Calu3 (cell line): Measurements from ENCODE around the gene ETHE1. TPM values are rescaled to one million over a fixed set of nuclear protein-coding genes. Genes with fewer than 3 reads are reported as not detected.

ENCODE experiments used
- BruUV-seq: library from RNA; stranded (reverse); fragments of 400-500 nt; replicated peaks from 2 replicates; lab custom pipeline; 2021; lab: Mats Ljungman, UMichigan
- CTCF ChIA-PET: fragments of 300-600 bp; sonication (Branson Sonifier 250); formaldehyde crosslinking; loops from one replicate; lab custom pipeline; 2022; ENCODE audit warnings: antibody characterized with exemption; lab: Charles Lee
- DNase-seq: peaks from one replicate; pipeline ENCODE4 v3.0.0; 2022
- H3K27ac Mint-ChIP-seq: one replicate; pipeline ENCODE4 v1.8.0; 2022; ENCODE audit warnings: mixed read lengths; ENCODE audit not compliant: unreplicated experiment
- H3K27me3 Mint-ChIP-seq: one replicate; pipeline ENCODE4 v1.8.0; 2022; ENCODE audit warnings: mixed read lengths; ENCODE audit not compliant: unreplicated experiment
- H3K36me3 Mint-ChIP-seq: one replicate; pipeline ENCODE4 v1.8.0; 2022; ENCODE audit warnings: mild to moderate bottlenecking, moderate library complexity, mixed read lengths; ENCODE audit not compliant: insufficient read depth, unreplicated experiment
- H3K4me1 Mint-ChIP-seq: one replicate; pipeline ENCODE4 v1.8.0; 2022; ENCODE audit warnings: mild to moderate bottlenecking, low read depth, mixed read lengths; ENCODE audit not compliant: unreplicated experiment
- H3K4me3 Mint-ChIP-seq: one replicate; pipeline ENCODE4 v1.8.0; 2022; ENCODE audit warnings: mild to moderate bottlenecking, low read depth, moderate library complexity, mixed read lengths; ENCODE audit not compliant: unreplicated experiment
- H3K9me3 Mint-ChIP-seq: one replicate; pipeline ENCODE4 v1.8.0; 2022; ENCODE audit warnings: low read depth, mixed read lengths; ENCODE audit not compliant: unreplicated experiment
- intact Hi-C: fragments of 100-400 bp; cut with micrococcal nuclease; formaldehyde crosslinking; loops from one replicate; pipeline ENCODE4 v1.10.0; 2022; ENCODE audit not compliant: unreplicated experiment
- total RNA-seq: library from RNA; stranded (reverse); gene quantifications from 2 replicates; pipeline ENCODE4 v1.2.3, GENCODE V29; 2022
- TF ChIP-seq, protein P1 (sequence below): fragments of 200-600 bp; IDR thresholded peaks from one replicate; pipeline ENCODE4 v1.8.0; 2022; ENCODE audit warnings: antibody characterized with exemption; ENCODE audit not compliant: unreplicated experiment

ETHE1 gene
- total RNA-seq, 1 experiment from 2014 or later, result 44.8 TPM

- peak overlapping the region; percentile 24 for H3K27ac Mint-ChIP-seq
- H3K9me3 Mint-ChIP-seq, result no peaks in the 10 kb centered on the region
- CTCF ChIA-PET, result interaction anchor here (0.5 to 2.8 kb wide), 14 partner anchors 9 to 273 kb away, joined by 3 to 20 read pairs (median 5); partner anchors contain the start of gene LYPD3
- peaks cover 28% of the 10 kb centered on the region for H3K36me3 Mint-ChIP-seq
- H3K4me3 Mint-ChIP-seq, result peak overlapping the region; percentile 97
- intact Hi-C loops, result no loop called here
- no TSS peak for BruUV-seq
- peak; percentile 99 for DNase-seq
- TF ChIP-seq, protein P1, sequence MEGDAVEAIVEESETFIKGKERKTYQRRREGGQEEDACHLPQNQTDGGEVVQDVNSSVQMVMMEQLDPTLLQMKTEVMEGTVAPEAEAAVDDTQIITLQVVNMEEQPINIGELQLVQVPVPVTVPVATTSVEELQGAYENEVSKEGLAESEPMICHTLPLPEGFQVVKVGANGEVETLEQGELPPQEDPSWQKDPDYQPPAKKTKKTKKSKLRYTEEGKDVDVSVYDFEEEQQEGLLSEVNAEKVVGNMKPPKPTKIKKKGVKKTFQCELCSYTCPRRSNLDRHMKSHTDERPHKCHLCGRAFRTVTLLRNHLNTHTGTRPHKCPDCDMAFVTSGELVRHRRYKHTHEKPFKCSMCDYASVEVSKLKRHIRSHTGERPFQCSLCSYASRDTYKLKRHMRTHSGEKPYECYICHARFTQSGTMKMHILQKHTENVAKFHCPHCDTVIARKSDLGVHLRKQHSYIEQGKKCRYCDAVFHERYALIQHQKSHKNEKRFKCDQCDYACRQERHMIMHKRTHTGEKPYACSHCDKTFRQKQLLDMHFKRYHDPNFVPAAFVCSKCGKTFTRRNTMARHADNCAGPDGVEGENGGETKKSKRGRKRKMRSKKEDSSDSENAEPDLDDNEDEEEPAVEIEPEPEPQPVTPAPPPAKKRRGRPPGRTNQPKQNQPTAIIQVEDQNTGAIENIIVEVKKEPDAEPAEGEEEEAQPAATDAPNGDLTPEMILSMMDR, result no peak
- peaks cover 32% of the 10 kb centered on the region for H3K4me1 Mint-ChIP-seq
- no peaks in the 10 kb centered on the region for H3K27me3 Mint-ChIP-seq
These were observed 23.2 kb downstream of the ETHE1 start for GRCh38 chr19:43503501-43504425.

GRCh38 chr19:43502419-43502976 is 24.5 kb downstream of the ETHE1 start:
- no TSS peak for BruUV-seq
- intact Hi-C loops, result no loop called here
- Mint-ChIP-seq H3K9me3 (no peaks in the 10 kb centered on the region), H3K4me3 (peak overlapping the region; percentile 97), H3K27ac (no peak overlapping the region), H3K4me1 (peaks cover 35% of the 10 kb centered on the region), H3K27me3 (no peaks in the 10 kb centered on the region), H3K36me3 (peaks cover 25% of the 10 kb centered on the region)
- CTCF ChIA-PET, result interaction anchor here (0.6 kb wide), 2 partner anchors 39 to 175 kb away, joined by 3 read pairs; no protein-coding TSS in a partner anchor
- TF ChIP-seq, protein P1, result no peak
- DNase-seq, result no peak

- BruUV-seq, result no TSS peak
- TF ChIP-seq, protein P1, result no peak
- intact Hi-C loops, result no loop called here
- Mint-ChIP-seq H3K27me3 (no peaks in the 10 kb centered on the region), H3K27ac (no peak overlapping the region), H3K9me3 (no peaks in the 10 kb centered on the region), H3K4me3 (no peak overlapping the region), H3K36me3 (peaks cover 25% of the 10 kb centered on the region), H3K4me1 (peaks cover 35% of the 10 kb centered on the region)
- CTCF ChIA-PET, result interaction anchor here (0.6 kb wide), 2 partner anchors 39 to 176 kb away, joined by 3 read pairs; no protein-coding TSS in a partner anchor
- no peak for DNase-seq
These were observed 25.2 kb downstream of the ETHE1 start for GRCh38 chr19:43501661-43502418.

GRCh38 chr19:43499042-43499441 is 28.0 kb downstream of the ETHE1 start:
- CTCF ChIA-PET, result interaction anchor here (0.6 to 0.9 kb wide), 3 partner anchors 11 to 29 kb away, joined by 4 to 5 read pairs (median 4); no protein-coding TSS in a partner anchor

More at GRCh38 chr19:43499042-43499441, 28.0 kb downstream of the ETHE1 start:
- no peak overlapping the region for H3K4me3 Mint-ChIP-seq
- TF ChIP-seq, protein P1, result no peak
- no peak overlapping the region for H3K27ac Mint-ChIP-seq
- no peak for DNase-seq
- peaks cover 13% of the 10 kb centered on the region for H3K36me3 Mint-ChIP-seq
- no peaks in the 10 kb centered on the region for H3K9me3 Mint-ChIP-seq
- no TSS peak for BruUV-seq
- peaks cover 25% of the 10 kb centered on the region for H3K4me1 Mint-ChIP-seq
- H3K27me3 Mint-ChIP-seq, result no peaks in the 10 kb centered on the region
- intact Hi-C loops, result no loop called here
